Measurements from ENCODE around the gene ADA. TPM values are rescaled to one million over a fixed set of nuclear protein-coding genes. Genes with fewer than 3 reads are reported as not detected.

The ADA gene
- total and polyA plus RNA-seq, 9 of the 15 experiments (the other 6 are each of a cell fraction or from before 2014, with no cell fraction given): 2.4 to 26.1 (median 5.3) TPM

DNA sequence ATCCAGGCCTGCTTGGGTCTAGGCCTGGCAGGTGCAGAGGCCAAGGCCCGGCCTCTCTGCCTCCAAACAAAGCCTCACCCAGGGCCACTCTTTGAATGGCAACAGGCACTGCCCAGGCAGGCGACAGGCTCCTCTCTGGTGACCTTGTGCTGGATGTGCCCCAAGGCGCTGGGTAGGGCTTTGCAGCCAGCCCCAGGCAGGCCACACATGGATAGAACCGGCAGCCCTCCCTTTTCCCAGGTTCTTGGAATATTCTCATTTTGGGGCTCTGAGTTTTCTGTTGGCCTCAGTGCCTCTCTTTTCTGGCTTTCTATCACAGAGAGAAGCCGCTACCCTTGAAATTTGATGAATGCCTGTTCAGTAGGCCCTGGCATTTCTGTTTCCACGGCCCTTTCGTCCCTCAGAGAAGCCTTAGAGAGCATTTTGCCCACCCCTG lies 50.2 kb downstream of the ADA start (continued):
- TF ChIP-seq U2AF2 (optimal IDR thresholded peaks at IDR 0.05; ENCODE audit: low read depth, low read length) (no peak), ESRRA (IDR thresholded peaks at IDR 0.05; ENCODE audit: borderline replicate concordance, low read depth) (no peak)

DNA sequence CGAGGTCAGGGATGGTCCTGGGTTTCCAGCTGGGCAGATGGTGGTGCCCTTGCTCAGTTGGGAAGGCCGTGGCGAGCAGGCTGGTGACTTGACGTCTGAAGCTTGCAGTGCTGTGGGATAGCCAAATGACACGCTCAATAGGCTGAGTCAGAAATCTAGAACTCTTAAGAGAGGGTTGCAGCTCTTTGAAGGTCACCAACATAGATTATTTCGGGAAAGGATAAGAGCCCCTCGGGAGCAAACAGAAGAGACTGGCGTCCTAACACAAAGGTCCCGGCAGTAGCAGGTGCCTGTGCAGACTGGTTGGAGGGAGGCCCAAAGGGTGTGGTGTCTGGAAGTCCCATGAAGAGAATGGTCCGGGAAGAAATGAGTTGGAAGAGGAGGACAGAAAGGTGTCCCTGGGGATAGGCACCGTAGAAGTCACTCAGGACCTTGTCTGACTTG lies 50.7 kb downstream of the ADA start:
- Histone ChIP-seq H3K9ac (ENCODE audit: insufficient read depth in 1 of 2, low read depth in 2 of 2, low read length in 2 of 2) (no peak overlapping the region), H3K27ac (ENCODE audit: extremely low read depth, low read depth, low read length) (no peak overlapping the region), H4K20me1 (replicated peaks; ENCODE audit: control insufficient read depth, insufficient read depth, low read length) (no peaks in the 10 kb centered on the region), H2AFZ (ENCODE audit: low read depth, low read length) (no peak overlapping the region), H3K27me3 (ENCODE audit: control insufficient read depth in 2 of 2, insufficient read depth in 2 of 2, low read length in 2 of 2) (no peaks in the 10 kb centered on the region), H3K4me1 (replicated peaks in 1 of 2; ENCODE audit: control insufficient read depth in 2 of 2, insufficient read depth in 2 of 2, low read length in 2 of 2) (peaks cover 0 to 8% of the 10 kb centered on the region in 2 experiments; a peak in 3 of 5 replicates), H3K9me3 (replicated peaks; ENCODE audit: control insufficient read depth, insufficient read depth, low read depth, low read length) (no peaks in the 10 kb centered on the region), H3K36me3 (ENCODE audit: control insufficient read depth, insufficient read depth, low read length) (no peaks in the 10 kb centered on the region), H3K9me1 (ENCODE audit: control insufficient read depth, insufficient read depth, low read length) (no peaks in the 10 kb centered on the region), H3K4me3 (no peak overlapping the region), H3K79me2 (ENCODE audit: control insufficient read depth, insufficient read depth, low read length) (no peaks in the 10 kb centered on the region), H3K4me2 (ENCODE audit: insufficient read depth, low read length) (no peak overlapping the region)
- no peak for FAIRE-seq
- intact Hi-C loops (cut with micrococcal nuclease) (no loop called here), in situ Hi-C loops (cut with MboI) (loop anchor here (10.0 kb wide), 1 partner anchor 386 kb away; the partner anchor contains the start of gene OSER1)
- TF ChIP-seq MBD2 (IDR thresholded peaks at IDR 0.05; ENCODE audit: borderline replicate concordance, low read depth): no peak
- ATAC-seq: no peak
- BruUV-seq (replicated peaks): no TSS peak
- WGBS (ENCODE audit: insufficient coverage, low coverage, missing lambda C conversion rate): 42% methylated on average over 11 of the region's 11 CpGs
- DNase-seq (ENCODE audit: extremely low read depth in 1 of 4, low spot score in 3 of 4): no peak
- CTCF ChIA-PET (ENCODE audit: low intra/inter-chr PET ratio): no interaction called here
- POLR2A ChIA-PET: interaction anchor here (0.6 kb wide), 1 partner anchor 94 kb away, joined by 4 read pairs; no protein-coding TSS in a partner anchor

DNA sequence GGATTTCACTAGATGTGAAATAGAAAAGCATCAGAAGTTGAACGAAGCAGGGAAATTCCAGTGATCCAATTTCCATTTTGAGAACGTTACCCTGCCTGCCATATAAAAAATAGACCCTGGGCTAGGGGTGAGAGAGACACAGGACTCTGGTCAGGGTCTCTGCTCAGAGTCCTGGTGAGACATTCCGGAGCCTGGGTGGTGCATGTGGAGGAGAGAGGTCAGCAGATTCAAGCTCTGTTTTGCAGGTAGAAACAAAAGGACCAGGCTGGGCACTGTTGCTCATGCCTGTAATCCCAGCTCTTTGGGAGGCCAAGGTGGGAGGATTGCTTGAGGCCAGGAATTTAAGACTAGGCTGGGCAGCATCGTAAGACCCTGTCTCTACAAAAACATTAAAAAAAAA lies 51.2 kb downstream of the ADA start:
- no peaks in the 10 kb centered on the region for H3K9me3 ChIP-seq (replicated peaks; ENCODE audit: control insufficient read depth, insufficient read depth, low read depth, low read length)
- BruUV-seq (replicated peaks): no TSS peak
- ChIA-PET POLR2A (interaction anchor here (0.6 to 0.7 kb wide), 2 partner anchors 14 to 93 kb away, joined by 3 to 4 read pairs; no protein-coding TSS in a partner anchor), CTCF (ENCODE audit: low intra/inter-chr PET ratio) (no interaction called here)
- H3K4me2 ChIP-seq (ENCODE audit: insufficient read depth, low read length): no peak overlapping the region
- H3K27ac ChIP-seq (ENCODE audit: extremely low read depth, low read depth, low read length): no peak overlapping the region
- H3K79me2 ChIP-seq (ENCODE audit: control insufficient read depth, insufficient read depth, low read length): no peaks in the 10 kb centered on the region
- WGBS (ENCODE audit: insufficient coverage, low coverage, missing lambda C conversion rate): 48% methylated on average over 4 of the region's 4 CpGs
- in situ Hi-C loops (cut with MboI) (loop anchor here (10.0 kb wide), 1 partner anchor 386 kb away; the partner anchor contains the start of gene OSER1), intact Hi-C loops (cut with micrococcal nuclease) (no loop called here)
- H4K20me1 ChIP-seq (replicated peaks; ENCODE audit: control insufficient read depth, insufficient read depth, low read length): no peaks in the 10 kb centered on the region
- FAIRE-seq (no peak), ATAC-seq (no peak), DNase-seq (ENCODE audit: extremely low read depth in 1 of 4, low spot score in 3 of 4) (no peak)
- peaks cover 0 to 8% of the 10 kb centered on the region in 2 experiments; a peak in 3 of 5 replicates for H3K4me1 ChIP-seq (replicated peaks in 1 of 2; ENCODE audit: control insufficient read depth in 2 of 2, insufficient read depth in 2 of 2, low read length in 2 of 2)
- no peak overlapping the region for H3K4me3 ChIP-seq
- H2AFZ ChIP-seq (ENCODE audit: low read depth, low read length): no peak overlapping the region
- H3K9me1 ChIP-seq (ENCODE audit: control insufficient read depth, insufficient read depth, low read length): no peaks in the 10 kb centered on the region
- H3K36me3 ChIP-seq (ENCODE audit: control insufficient read depth, insufficient read depth, low read length): no peaks in the 10 kb centered on the region
- H3K9ac ChIP-seq (ENCODE audit: insufficient read depth in 1 of 2, low read depth in 2 of 2, low read length in 2 of 2): no peak overlapping the region
- H3K27me3 ChIP-seq (ENCODE audit: control insufficient read depth in 2 of 2, insufficient read depth in 2 of 2, low read length in 2 of 2): no peaks in the 10 kb centered on the region
- TF ChIP-seq, protein P1, sequence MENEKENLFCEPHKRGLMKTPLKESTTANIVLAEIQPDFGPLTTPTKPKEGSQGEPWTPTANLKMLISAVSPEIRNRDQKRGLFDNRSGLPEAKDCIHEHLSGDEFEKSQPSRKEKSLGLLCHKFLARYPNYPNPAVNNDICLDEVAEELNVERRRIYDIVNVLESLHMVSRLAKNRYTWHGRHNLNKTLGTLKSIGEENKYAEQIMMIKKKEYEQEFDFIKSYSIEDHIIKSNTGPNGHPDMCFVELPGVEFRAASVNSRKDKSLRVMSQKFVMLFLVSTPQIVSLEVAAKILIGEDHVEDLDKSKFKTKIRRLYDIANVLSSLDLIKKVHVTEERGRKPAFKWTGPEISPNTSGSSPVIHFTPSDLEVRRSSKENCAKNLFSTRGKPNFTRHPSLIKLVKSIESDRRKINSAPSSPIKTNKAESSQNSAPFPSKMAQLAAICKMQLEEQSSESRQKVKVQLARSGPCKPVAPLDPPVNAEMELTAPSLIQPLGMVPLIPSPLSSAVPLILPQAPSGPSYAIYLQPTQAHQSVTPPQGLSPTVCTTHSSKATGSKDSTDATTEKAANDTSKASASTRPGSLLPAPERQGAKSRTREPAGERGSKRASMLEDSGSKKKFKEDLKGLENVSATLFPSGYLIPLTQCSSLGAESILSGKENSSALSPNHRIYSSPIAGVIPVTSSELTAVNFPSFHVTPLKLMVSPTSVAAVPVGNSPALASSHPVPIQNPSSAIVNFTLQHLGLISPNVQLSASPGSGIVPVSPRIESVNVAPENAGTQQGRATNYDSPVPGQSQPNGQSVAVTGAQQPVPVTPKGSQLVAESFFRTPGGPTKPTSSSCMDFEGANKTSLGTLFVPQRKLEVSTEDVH (IDR thresholded peaks at IDR 0.05; ENCODE audit: low read depth, partially characterized antibody): no peak
- TF ChIP-seq TEAD1 (CRISPR knock-in tag; IDR thresholded peaks at IDR 0.05): no peak
- no peak for TF ChIP-seq ZNF133 (CRISPR knock-in tag; IDR thresholded peaks at IDR 0.05)
- TF ChIP-seq, protein P2, sequence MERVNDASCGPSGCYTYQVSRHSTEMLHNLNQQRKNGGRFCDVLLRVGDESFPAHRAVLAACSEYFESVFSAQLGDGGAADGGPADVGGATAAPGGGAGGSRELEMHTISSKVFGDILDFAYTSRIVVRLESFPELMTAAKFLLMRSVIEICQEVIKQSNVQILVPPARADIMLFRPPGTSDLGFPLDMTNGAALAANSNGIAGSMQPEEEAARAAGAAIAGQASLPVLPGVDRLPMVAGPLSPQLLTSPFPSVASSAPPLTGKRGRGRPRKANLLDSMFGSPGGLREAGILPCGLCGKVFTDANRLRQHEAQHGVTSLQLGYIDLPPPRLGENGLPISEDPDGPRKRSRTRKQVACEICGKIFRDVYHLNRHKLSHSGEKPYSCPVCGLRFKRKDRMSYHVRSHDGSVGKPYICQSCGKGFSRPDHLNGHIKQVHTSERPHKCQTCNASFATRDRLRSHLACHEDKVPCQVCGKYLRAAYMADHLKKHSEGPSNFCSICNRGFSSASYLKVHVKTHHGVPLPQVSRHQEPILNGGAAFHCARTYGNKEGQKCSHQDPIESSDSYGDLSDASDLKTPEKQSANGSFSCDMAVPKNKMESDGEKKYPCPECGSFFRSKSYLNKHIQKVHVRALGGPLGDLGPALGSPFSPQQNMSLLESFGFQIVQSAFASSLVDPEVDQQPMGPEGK (CRISPR knock-in tag; IDR thresholded peaks at IDR 0.05; ENCODE audit: borderline replicate concordance): no peak
